ENCODE data around the gene SLC49A3. TPM values are rescaled to one million over a fixed set of nuclear protein-coding genes. Genes with fewer than 3 reads are reported as not detected.

The SLC49A3 gene
- total RNA-seq, 1 experiment from 2014 or later, result 0.47 TPM

- no peak overlapping the region for H3K27ac ChIP-seq (ENCODE audit: low read depth, low read length, poor library complexity, severe bottlenecking)
These were observed 37.9 kb upstream of the SLC49A3 start for GRCh38 chr4:726838-727237.

GRCh38 chr4:726235-726787 is 37.4 kb upstream of the SLC49A3 start:
- Histone ChIP-seq H3K27ac (ENCODE audit: low read depth, low read length, poor library complexity, severe bottlenecking) (no peak overlapping the region), H3K27me3 (replicated peaks; ENCODE audit: insufficient read depth, low read depth, low read length, poor library complexity) (no peaks in the 10 kb centered on the region), H3K36me3 (ENCODE audit: insufficient read depth, low read length, poor library complexity, severe bottlenecking) (peaks cover 13% of the 10 kb centered on the region), H3K4me3 (ENCODE audit: low read depth, low read length, poor library complexity, severe bottlenecking) (no peak overlapping the region), H3K9me3 (ENCODE audit: low read depth, low read length, poor library complexity, severe bottlenecking) (no peaks in the 10 kb centered on the region), H3K4me1 (ENCODE audit: insufficient read depth, low read length, poor library complexity, severe bottlenecking) (peaks cover 4% of the 10 kb centered on the region)
- POLR2A ChIA-PET (ENCODE audit: low non-redundant PET), result no interaction called here
- BruUV-seq (replicated peaks), result no TSS peak
- TF ChIP-seq, protein P1, sequence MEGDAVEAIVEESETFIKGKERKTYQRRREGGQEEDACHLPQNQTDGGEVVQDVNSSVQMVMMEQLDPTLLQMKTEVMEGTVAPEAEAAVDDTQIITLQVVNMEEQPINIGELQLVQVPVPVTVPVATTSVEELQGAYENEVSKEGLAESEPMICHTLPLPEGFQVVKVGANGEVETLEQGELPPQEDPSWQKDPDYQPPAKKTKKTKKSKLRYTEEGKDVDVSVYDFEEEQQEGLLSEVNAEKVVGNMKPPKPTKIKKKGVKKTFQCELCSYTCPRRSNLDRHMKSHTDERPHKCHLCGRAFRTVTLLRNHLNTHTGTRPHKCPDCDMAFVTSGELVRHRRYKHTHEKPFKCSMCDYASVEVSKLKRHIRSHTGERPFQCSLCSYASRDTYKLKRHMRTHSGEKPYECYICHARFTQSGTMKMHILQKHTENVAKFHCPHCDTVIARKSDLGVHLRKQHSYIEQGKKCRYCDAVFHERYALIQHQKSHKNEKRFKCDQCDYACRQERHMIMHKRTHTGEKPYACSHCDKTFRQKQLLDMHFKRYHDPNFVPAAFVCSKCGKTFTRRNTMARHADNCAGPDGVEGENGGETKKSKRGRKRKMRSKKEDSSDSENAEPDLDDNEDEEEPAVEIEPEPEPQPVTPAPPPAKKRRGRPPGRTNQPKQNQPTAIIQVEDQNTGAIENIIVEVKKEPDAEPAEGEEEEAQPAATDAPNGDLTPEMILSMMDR (conservative IDR thresholded peaks at IDR 0.05; ENCODE audit: low read depth, low read length), result no peak
- no peak for TF ChIP-seq EZH2 (IDR thresholded peaks at IDR 0.05; ENCODE audit: borderline replicate concordance, low read depth, low read length, poor library complexity, severe bottlenecking)
- intact Hi-C loops (cut with micrococcal nuclease; ENCODE audit: unreplicated experiment), result no loop called here
- CTCF ChIA-PET, result no interaction called here
- DNase-seq (ENCODE audit: low spot score), result no peak

More at GRCh38 chr4:726838-727237, 37.9 kb upstream of the SLC49A3 start:
- intact Hi-C loops (cut with micrococcal nuclease; ENCODE audit: unreplicated experiment), result no loop called here
- ChIA-PET CTCF (no interaction called here), POLR2A (ENCODE audit: low non-redundant PET) (no interaction called here)
- Histone ChIP-seq H3K4me1 (ENCODE audit: insufficient read depth, low read length, poor library complexity, severe bottlenecking) (no peaks in the 10 kb centered on the region), H3K36me3 (ENCODE audit: insufficient read depth, low read length, poor library complexity, severe bottlenecking) (peaks cover 13% of the 10 kb centered on the region), H3K9me3 (ENCODE audit: low read depth, low read length, poor library complexity, severe bottlenecking) (no peaks in the 10 kb centered on the region), H3K27me3 (replicated peaks; ENCODE audit: insufficient read depth, low read depth, low read length, poor library complexity) (no peaks in the 10 kb centered on the region), H3K4me3 (ENCODE audit: low read depth, low read length, poor library complexity, severe bottlenecking) (no peak overlapping the region)
- no TSS peak for BruUV-seq (replicated peaks)
- no peak for TF ChIP-seq EZH2 (IDR thresholded peaks at IDR 0.05; ENCODE audit: borderline replicate concordance, low read depth, low read length, poor library complexity, severe bottlenecking)
- TF ChIP-seq, protein P1 (conservative IDR thresholded peaks at IDR 0.05; ENCODE audit: low read depth, low read length), result no peak
- no peak for DNase-seq (ENCODE audit: low spot score)

GRCh38 chr4:725391-726234 is 36.7 kb upstream of the SLC49A3 start:
- H3K4me3 ChIP-seq (ENCODE audit: low read depth, low read length, poor library complexity, severe bottlenecking), result no peak overlapping the region
- no peak overlapping the region for H3K27ac ChIP-seq (ENCODE audit: low read depth, low read length, poor library complexity, severe bottlenecking)
- H3K4me1 ChIP-seq (ENCODE audit: insufficient read depth, low read length, poor library complexity, severe bottlenecking), result peaks cover 11% of the 10 kb centered on the region
- intact Hi-C loops (cut with micrococcal nuclease; ENCODE audit: unreplicated experiment), result no loop called here
- TF ChIP-seq EZH2 (IDR thresholded peaks at IDR 0.05; ENCODE audit: borderline replicate concordance, low read depth, low read length, poor library complexity, severe bottlenecking), result no peak
- ChIA-PET POLR2A (ENCODE audit: low non-redundant PET) (no interaction called here), CTCF (no interaction called here)
- H3K36me3 ChIP-seq (ENCODE audit: insufficient read depth, low read length, poor library complexity, severe bottlenecking), result peaks cover 6% of the 10 kb centered on the region
- no peaks in the 10 kb centered on the region for H3K9me3 ChIP-seq (ENCODE audit: low read depth, low read length, poor library complexity, severe bottlenecking)
- no peaks in the 10 kb centered on the region for H3K27me3 ChIP-seq (replicated peaks; ENCODE audit: insufficient read depth, low read depth, low read length, poor library complexity)
- no peak for DNase-seq (ENCODE audit: low spot score)
- BruUV-seq (replicated peaks), result no TSS peak

Measured in A673 (cell line).